GM12878 (cell line): ENCODE measurements around the gene MATN4. TPM values are rescaled to one million over a fixed set of nuclear protein-coding genes. Genes with fewer than 3 reads are reported as not detected.

Experiments used
- ATAC-seq: fragments of 200-7000 bp; cut with Tn5 transposase; 3 replicates; pipeline ENCODE4 v1.9.1; 2020; ENCODE audit warnings: mild to moderate bottlenecking, moderate library complexity
- BruUV-seq: library from RNA; stranded (reverse); fragments of 400-500 nt; replicated peaks from 2 replicates; lab custom pipeline; 2021; lab: Mats Ljungman, UMichigan
- CTCF ChIA-PET: fragments of 300-600 bp; sonication (Branson Sonifier 250); formaldehyde crosslinking; extraction: SDS; loops from one replicate; lab custom pipeline; 2021; ENCODE audit warnings: inconsistent platforms; lab: Yijun Ruan, JAX
- POLR2A ChIA-PET: fragments of 350-600 bp; formaldehyde crosslinking; extraction: SDS; loops from one replicate; lab custom pipeline; 2021; ENCODE audit warnings: inconsistent platforms; lab: Charles Lee
- RAD21 ChIA-PET: fragments of 300-600 bp; sonication (Branson Sonifier 250); formaldehyde crosslinking; loops from one replicate; lab custom pipeline; 2023; ENCODE audit warnings: antibody characterized with exemption; ENCODE audit not compliant: unreplicated experiment; lab: Charles Lee
- SMC1A ChIA-PET: fragments of 300-600 bp; sonication (Branson Sonifier 250); formaldehyde crosslinking; loops from one replicate; lab custom pipeline; 2023; ENCODE audit not compliant: unreplicated experiment, uncharacterized antibody; lab: Charles Lee
- DNase-seq: peaks from one replicate; pipeline ENCODE4 v3.0.0-alpha.2; 2011; ENCODE audit warnings: low read depth, low spot score
- FAIRE-seq: peaks from 3 replicates; lab custom pipeline; 2011; peaks lifted over from hg19 to GRCh38; lab: Jason Lieb, UNC
- H2AFZ ChIP-seq: 2 replicates; pipeline ENCODE4 v1.6.0; 2011; ENCODE audit warnings: low read depth, low read length, control low read depth; ENCODE audit not compliant: control insufficient read depth
- H3K27ac ChIP-seq: 2 replicates; pipeline ENCODE4 v1.5.1; 2011; ENCODE audit warnings: control low read depth; ENCODE audit not compliant: control insufficient read depth, insufficient read depth
- H3K27me3 ChIP-seq, 2 experiments: replicated peaks in 1 of 2; 2 replicates each; pipeline versions ENCODE4 v1.6.0 to v1.6.1; 2011; ENCODE audit warnings: low read length in 1 of 2; ENCODE audit not compliant: control insufficient read depth in 2 of 2, insufficient read depth in 2 of 2
- H3K36me3 ChIP-seq, 2 experiments: 2 replicates each; pipeline ENCODE4 v1.5.1; 2011; ENCODE audit warnings: low read length in 1 of 2; ENCODE audit not compliant: control insufficient read depth in 2 of 2, insufficient read depth in 2 of 2
- H3K4me1 ChIP-seq: 2 replicates; pipeline ENCODE4 v1.6.1; 2011; ENCODE audit warnings: mild to moderate bottlenecking, low read length, moderate library complexity, mixed read lengths; ENCODE audit not compliant: control insufficient read depth, insufficient read depth
- H3K4me2 ChIP-seq: 2 replicates; pipeline ENCODE4 v1.6.0; 2011; ENCODE audit warnings: control low read depth; ENCODE audit not compliant: control insufficient read depth, insufficient read depth
- H3K4me3 ChIP-seq: fragments of 200-600 bp; sonication (generic); 2 replicates; pipeline ENCODE4 v1.5.1; 2016
- H3K79me2 ChIP-seq: 2 replicates; pipeline ENCODE4 v1.6.0; 2011; ENCODE audit warnings: low read length; ENCODE audit not compliant: control insufficient read depth, insufficient read depth
- H3K9ac ChIP-seq: 2 replicates; pipeline ENCODE4 v1.8.0; 2011; ENCODE audit warnings: low read length, control low read depth, mixed read lengths; ENCODE audit not compliant: control insufficient read depth, insufficient read depth
- H3K9me3 ChIP-seq: replicated peaks from 3 replicates; pipeline ENCODE4 v1.5.1; 2011; ENCODE audit warnings: mild to moderate bottlenecking, low read length; ENCODE audit not compliant: control insufficient read depth, insufficient read depth
- H4K20me1 ChIP-seq: 2 replicates; pipeline ENCODE4 v1.6.0; 2011; ENCODE audit not compliant: control insufficient read depth, insufficient read depth
- HDAC2 ChIP-seq: fragments of 200-600 bp; sonication (generic); IDR thresholded peaks from 2 replicates; pipeline ENCODE4 v1.6.1; 2017
- HDAC6 ChIP-seq: fragments of 200-600 bp; sonication (generic); IDR thresholded peaks from one replicate; pipeline ENCODE4 v1.8.0; 2017; ENCODE audit warnings: antibody characterized with exemption; ENCODE audit not compliant: unreplicated experiment
- IRF4 ChIP-seq: IDR thresholded peaks from 2 replicates; pipeline ENCODE4 v1.6.1; 2011; ENCODE audit warnings: low read depth, low read length
- IRF5 ChIP-seq: fragments of 450-650 bp; IDR thresholded peaks from 2 replicates; pipeline ENCODE4 v1.6.1; 2017; ENCODE audit warnings: borderline replicate concordance
- PBX3 ChIP-seq: IDR thresholded peaks from 2 replicates; pipeline ENCODE4 v1.6.1; 2011; ENCODE audit warnings: mild to moderate bottlenecking, low read depth, low read length, moderate library complexity; ENCODE audit not compliant: insufficient replicate concordance
- PKNOX1 ChIP-seq: fragments of 450-650 bp; IDR thresholded peaks from 2 replicates; pipeline ENCODE4 v1.6.1; 2016; ENCODE audit warnings: mild to moderate bottlenecking
- RAD51 ChIP-seq: fragments of 450-650 bp; IDR thresholded peaks from 2 replicates; pipeline ENCODE4 v1.6.1; 2016; ENCODE audit warnings: moderate library complexity, mild to moderate bottlenecking, inconsistent platforms
- SRF ChIP-seq, 2 experiments: IDR thresholded peaks; 2 replicates each; pipeline ENCODE4 v1.6.1; 2011; ENCODE audit warnings: low read depth in 2 of 2, low read length in 2 of 2, mild to moderate bottlenecking in 1 of 2, moderate library complexity in 1 of 2
- SUZ12 ChIP-seq: fragments of 200-600 bp; sonication (generic); IDR thresholded peaks from one replicate; pipeline ENCODE4 v1.6.1; 2018; ENCODE audit warnings: antibody characterized with exemption, mild to moderate bottlenecking; ENCODE audit not compliant: unreplicated experiment
- TAF1 ChIP-seq: IDR thresholded peaks from 2 replicates; pipeline ENCODE4 v1.6.1; 2011; ENCODE audit warnings: mild to moderate bottlenecking, low read depth, low read length, borderline replicate concordance
- ZBED1 ChIP-seq: IDR thresholded peaks from 2 replicates; pipeline ENCODE4 v1.6.1; 2016; ENCODE audit warnings: borderline replicate concordance
- ZSCAN29 ChIP-seq: fragments of 450-650 bp; IDR thresholded peaks from 2 replicates; pipeline ENCODE4 v1.6.1; 2017; ENCODE audit warnings: mild to moderate bottlenecking, moderate library complexity
- WGBS: methylation state at CpG from one replicate; pipeline ENCODE4 v1.1.6; 2016; ENCODE audit warnings: low lambda C conversion rate; ENCODE audit not compliant: insufficient replicate concordance, insufficient coverage; ENCODE audit errors: missing lambda C conversion rate; 5-methylcytosine and 5-hydroxymethylcytosine counted together
- in situ Hi-C: fragments of 300-500 bp; cut with MboI; formaldehyde crosslinking; loops from 9 replicates; pipeline ENCODE4 v1.14.3; 2018; ENCODE audit warnings: mixed read lengths
- intact Hi-C: fragments of 100-400 bp; cut with micrococcal nuclease; formaldehyde crosslinking; loops from one replicate; pipeline ENCODE4 v1.14.2; 2022; ENCODE audit not compliant: unreplicated experiment
- polyA plus RNA-seq, 11 experiments: library from polyadenylated mRNA; depleted of rRNA in 4 of 11; unstranded in 6 of 11; stranded (reverse) in 5 of 11; fragments of >200 nt; fragmentation: Nextera tagmentation in 4 of 11; fragmentation: Illumina TruSeq in 1 of 11; extraction: Ambion mirVana in 4 of 11; extraction: Trizol in 1 of 11; gene quantifications; 1 replicate in 1 of 11; 2 replicates in 10 of 11; pipeline versions ENCODE4 v1.2.1 to v1.2.3, GENCODE V29; 2011 to 2016; ENCODE audit warnings: inconsistent platforms in 2 of 11, missing spikeins in 2 of 11, low read depth in 1 of 11
- total RNA-seq, 4 experiments: library from RNA; depleted of rRNA in 3 of 4; stranded (reverse); fragments of >200 nt in 3 of 4; fragmentation: Illumina TruSeq in 1 of 4; extraction: Trizol in 1 of 4; gene quantifications; 2 replicates each; pipeline versions ENCODE4 v1.2.1 to v1.2.3, GENCODE V29; 2013 to 2021

MATN4 gene
- total and polyA plus RNA-seq, 10 of the 15 experiments (the other 5 are each of a cell fraction or from before 2014, with no cell fraction given), result 0.10 to 0.15 TPM; not detected in 8

- H3K9me3 ChIP-seq, result no peaks in the 10 kb centered on the region
- 0 out of 4 replicates have a peak, but pooled peaks cover 0 to 6% of the 10 kb centered on the region in 2 experiments for H3K27me3 ChIP-seq
- POLR2A ChIA-PET, result no interaction called here
- no peak overlapping the region for H2AFZ ChIP-seq
- DNase-seq, result no peak
- RAD21 ChIA-PET, result interaction anchor here (0.8 kb wide), 1 partner anchor 94 kb away, joined by 3 read pairs; no protein-coding TSS in a partner anchor
- no peak for FAIRE-seq
- in situ Hi-C loops (no loop called here), intact Hi-C loops (no loop called here)
- H4K20me1 ChIP-seq, result peaks cover 2% of the 10 kb centered on the region; the same call in 1 of the 2 replicates
- H3K4me3 ChIP-seq, result no peak overlapping the region
- TF ChIP-seq PKNOX1 (no peak), PBX3 (no peak), ZSCAN29 (no peak), SRF (IDR thresholded peaks at IDR 0.05; ENCODE audit: low read depth in 2 of 2, low read length in 2 of 2) (no peak), IRF4 (no peak), HDAC2 (no peak), HDAC6 (no peak), TAF1 (no peak), SUZ12 (no peak), ZBED1 (no peak), RAD51 (no peak), IRF5 (no peak)
- no peaks in the 10 kb centered on the region for H3K36me3 ChIP-seq
- no peak for ATAC-seq
- no TSS peak for BruUV-seq
- SMC1A ChIA-PET, result interaction anchor here (1.1 to 1.4 kb wide), 3 partner anchors 25 to 94 kb away, joined by 3 to 4 read pairs (median 4); no protein-coding TSS in a partner anchor
- CTCF ChIA-PET, result interaction anchor here (1.2 kb wide), 2 partner anchors 25 to 30 kb away, joined by 4 to 6 read pairs; no protein-coding TSS in a partner anchor
- H3K4me2 ChIP-seq, result no peak overlapping the region
- H3K9ac ChIP-seq, result no peak overlapping the region
- no peaks in the 10 kb centered on the region for H3K79me2 ChIP-seq
- H3K4me1 ChIP-seq, result peaks cover 6% of the 10 kb centered on the region
- H3K27ac ChIP-seq, result no peak overlapping the region
- 44% methylated on average over 6 of the region's 6 CpGs for WGBS
Measured at GRCh38 chr20:45343532-45344167, 35.6 kb upstream of the MATN4 start.
